ENCODE data around the gene DHRS9. TPM values are rescaled to one million over a fixed set of nuclear protein-coding genes. Genes with fewer than 3 reads are reported as not detected.
A peak's percentile ranks its signal among the peaks of the same experiment; 100 is the strongest.

DHRS9 gene
- total and polyA plus RNA-seq, 9 of the 15 experiments (the other 6 are each of a cell fraction or from before 2014, with no cell fraction given) = 0.27 to 1.7 (median 0.69) TPM

- no peak for TF ChIP-seq U2AF2 (optimal IDR thresholded peaks at IDR 0.05; ENCODE audit: low read depth, low read length)
- no peak for TF ChIP-seq CEBPG (CRISPR knock-in tag; IDR thresholded peaks at IDR 0.05)
- TF ChIP-seq CEBPG (tag; conservative IDR thresholded peaks at IDR 0.05 in 1 of 2, IDR thresholded peaks at IDR 0.05 in 1 of 2) = peak in 1 of 2 experiments; percentile 32; a peak in 2 of 4 replicates
- no peak for TF ChIP-seq CHD2 (IDR thresholded peaks at IDR 0.05; ENCODE audit: low read depth, low read length)
- TF ChIP-seq ZNF277 (CRISPR knock-in tag; IDR thresholded peaks at IDR 0.05; ENCODE audit: borderline replicate concordance) = no peak
- TF ChIP-seq VEZF1 (CRISPR knock-in tag; IDR thresholded peaks at IDR 0.05) = peak; percentile 9; the same call in 1 of the 2 replicates
- peak; percentile 12; the same call in 1 of the 2 replicates for TF ChIP-seq REST (IDR thresholded peaks at IDR 0.05; ENCODE audit: borderline replicate concordance)
- no peak for TF ChIP-seq REST (CRISPR knock-in tag; IDR thresholded peaks at IDR 0.05; ENCODE audit: low read depth)
- no peak for TF ChIP-seq ZNF224 (CRISPR knock-in tag; IDR thresholded peaks at IDR 0.05)
- 0 out of 2 replicates have a peak, but pooled peaks have one; percentile 14 for TF ChIP-seq MYC (IDR thresholded peaks at IDR 0.05; ENCODE audit: low read depth, low read length)
- no peak for TF ChIP-seq MYC (CRISPR knock-in tag; IDR thresholded peaks at IDR 0.05; ENCODE audit: borderline replicate concordance, low read depth)
- no peak for TF ChIP-seq ZSCAN32 (CRISPR knock-in tag; IDR thresholded peaks at IDR 0.05)
- TF ChIP-seq RNF2 (IDR thresholded peaks at IDR 0.05) = peak; percentile 37; the same call in 1 of the 2 replicates
- peak; percentile 6; the same call in 1 of the 2 replicates for TF ChIP-seq GABPA (tag; conservative IDR thresholded peaks at IDR 0.05; ENCODE audit: low read depth)
These were observed 37.5 kb downstream of the DHRS9 start (continued) for GRCh38 chr2:169106563-169107545.
